Measurements from ENCODE around the gene MRTFB.
"Not testable (repeated sequence)": the region's sequence is repeated elsewhere in the genome, so short reads cannot be mapped to it uniquely, and the experiment has no call there.

MRTFB gene

DNA sequence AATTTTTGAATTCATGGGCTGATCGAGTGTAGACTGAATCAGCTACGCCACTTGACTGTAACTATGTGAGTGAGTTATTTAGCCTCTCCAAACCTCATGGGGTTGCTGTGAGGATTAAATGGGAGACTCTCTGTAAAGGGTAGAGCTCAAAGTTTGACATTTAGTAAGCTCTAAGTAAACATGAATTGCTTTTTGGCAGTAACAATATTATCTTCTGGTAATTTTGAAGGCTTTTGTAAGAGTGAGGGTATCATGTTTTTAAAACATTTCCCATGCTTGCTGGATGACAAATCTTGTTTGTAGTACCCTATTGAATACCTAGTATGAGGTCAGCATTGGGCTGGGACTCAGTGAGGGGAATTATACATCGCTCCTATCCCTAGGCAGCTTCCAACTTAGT is 35.3 kb downstream of the MRTFB start:
- DNase-seq, result no peak

DNA sequence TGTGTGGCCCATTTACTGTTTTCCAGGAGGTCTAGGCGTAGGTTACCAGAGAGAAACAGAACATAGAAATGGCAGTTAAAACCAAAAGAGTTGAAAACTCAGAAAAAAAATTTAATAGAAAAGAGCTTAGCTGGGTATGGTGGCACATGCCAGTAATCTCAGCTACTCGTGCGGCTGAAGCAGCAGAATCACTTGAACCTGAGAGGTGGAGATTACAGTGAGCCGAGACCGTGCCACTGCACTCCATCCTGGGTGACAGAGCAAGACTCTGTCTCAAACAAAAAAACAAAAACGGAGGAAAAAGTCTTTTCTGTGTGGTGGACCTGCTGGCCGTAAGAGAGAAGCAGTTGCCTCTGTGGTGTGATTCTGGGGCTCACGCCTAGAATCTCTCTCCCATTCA is 35.8 kb downstream of the MRTFB start:
- DNase-seq, result no peak

DNA sequence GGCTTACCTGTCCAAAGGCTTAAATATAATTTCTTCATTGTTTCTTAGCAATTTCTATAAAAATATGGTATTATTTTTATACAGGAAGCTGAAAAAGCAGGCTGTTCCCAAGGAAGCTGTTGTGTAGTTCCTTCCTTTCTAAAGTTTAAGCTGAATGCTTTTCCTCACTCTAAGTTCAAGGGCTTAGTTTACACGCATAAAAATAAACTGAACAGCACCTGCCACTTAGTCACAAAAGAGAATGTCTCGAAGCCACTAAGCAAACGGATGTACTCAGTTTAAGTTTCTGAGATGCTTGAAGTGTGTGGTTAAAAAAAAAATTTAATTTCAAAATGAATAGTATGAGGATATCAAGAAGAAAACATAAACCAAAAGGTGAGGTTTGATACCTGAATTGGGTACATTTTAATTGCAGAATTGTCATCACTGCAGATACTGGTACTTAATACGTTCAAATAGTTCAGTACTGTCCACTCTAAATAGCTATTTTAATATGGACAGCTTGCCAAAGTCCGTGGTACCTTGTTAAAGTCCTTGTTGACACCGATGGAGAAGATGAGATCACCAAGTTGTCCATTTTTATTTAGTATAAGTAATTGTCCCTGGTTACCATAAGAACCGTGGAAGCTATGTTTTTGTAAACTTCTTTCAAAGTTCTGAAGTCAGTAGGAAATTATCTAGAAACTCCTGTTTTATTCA is 38.1 kb downstream of the MRTFB start:
- DNase-seq, result no peak

DNA sequence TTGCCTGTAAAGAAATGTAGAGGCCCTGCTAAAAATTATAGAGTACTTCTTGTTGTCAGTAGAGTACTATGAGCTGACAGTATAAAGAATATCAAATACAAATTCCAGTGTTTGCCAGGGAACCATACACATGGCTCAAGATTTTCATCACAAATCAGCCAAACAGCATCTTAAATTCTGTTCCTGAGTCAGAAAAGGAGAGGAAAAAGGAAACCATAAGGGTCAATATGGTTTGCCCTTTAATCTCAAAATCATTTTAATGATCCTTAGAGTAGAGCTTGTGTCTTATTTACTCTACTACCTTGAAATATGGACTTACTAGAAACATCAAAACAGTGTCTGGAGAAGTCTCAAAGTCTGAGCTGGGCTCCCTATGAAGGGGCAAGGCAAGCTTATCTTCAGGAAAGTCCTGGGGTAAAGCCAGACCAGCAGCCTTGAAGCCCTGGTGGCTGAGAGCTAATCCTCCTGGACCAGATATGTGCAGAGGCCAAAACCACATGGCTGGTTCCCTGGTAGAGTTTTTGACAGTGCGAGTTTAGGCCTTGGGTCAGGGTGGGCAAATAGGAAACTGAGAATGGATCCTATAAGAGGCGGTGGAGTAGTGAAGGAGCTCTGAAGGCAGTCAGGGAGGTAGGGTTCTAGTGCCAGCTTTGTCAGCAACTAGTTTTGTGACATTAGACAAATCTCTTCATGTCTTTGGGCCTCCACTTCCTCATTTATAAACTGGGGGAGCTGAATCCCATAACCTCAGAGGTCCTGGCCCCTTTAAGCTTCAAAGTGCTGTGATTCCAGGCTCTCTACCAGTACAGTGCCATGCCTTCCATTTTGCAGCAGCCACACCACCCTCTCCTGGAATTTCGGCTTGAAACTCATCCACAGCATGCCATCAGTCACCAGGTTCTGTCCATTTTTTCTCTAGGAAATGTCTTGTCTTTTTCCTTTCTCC is 38.9 kb downstream of the MRTFB start:
- no peak for DNase-seq

DNA sequence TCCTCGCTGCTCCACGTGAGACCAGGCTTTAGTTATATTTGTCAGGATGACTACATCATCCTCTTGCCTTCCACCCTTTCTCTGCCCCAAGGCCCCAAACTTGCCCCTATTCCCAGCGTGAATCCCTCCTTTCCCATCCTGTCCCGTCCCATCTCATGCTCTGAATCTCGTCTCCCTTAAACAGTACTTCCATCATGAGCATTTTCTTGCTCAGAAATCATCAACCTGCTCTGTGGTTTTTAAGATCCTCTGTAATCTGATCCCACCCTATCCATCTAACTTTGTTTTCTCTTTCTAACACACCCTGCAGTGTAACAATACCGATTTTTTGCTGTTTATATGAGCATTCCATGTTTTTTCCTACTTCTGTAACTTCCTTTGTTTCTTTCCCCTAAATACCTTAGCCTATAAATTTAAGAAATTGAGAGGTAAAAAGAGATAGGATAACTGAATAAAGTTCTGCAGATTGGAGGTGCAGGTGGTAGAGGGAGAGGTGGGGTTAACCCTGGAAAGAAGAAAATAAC is 39.7 kb downstream of the MRTFB start:
- no peak for DNase-seq

DNA sequence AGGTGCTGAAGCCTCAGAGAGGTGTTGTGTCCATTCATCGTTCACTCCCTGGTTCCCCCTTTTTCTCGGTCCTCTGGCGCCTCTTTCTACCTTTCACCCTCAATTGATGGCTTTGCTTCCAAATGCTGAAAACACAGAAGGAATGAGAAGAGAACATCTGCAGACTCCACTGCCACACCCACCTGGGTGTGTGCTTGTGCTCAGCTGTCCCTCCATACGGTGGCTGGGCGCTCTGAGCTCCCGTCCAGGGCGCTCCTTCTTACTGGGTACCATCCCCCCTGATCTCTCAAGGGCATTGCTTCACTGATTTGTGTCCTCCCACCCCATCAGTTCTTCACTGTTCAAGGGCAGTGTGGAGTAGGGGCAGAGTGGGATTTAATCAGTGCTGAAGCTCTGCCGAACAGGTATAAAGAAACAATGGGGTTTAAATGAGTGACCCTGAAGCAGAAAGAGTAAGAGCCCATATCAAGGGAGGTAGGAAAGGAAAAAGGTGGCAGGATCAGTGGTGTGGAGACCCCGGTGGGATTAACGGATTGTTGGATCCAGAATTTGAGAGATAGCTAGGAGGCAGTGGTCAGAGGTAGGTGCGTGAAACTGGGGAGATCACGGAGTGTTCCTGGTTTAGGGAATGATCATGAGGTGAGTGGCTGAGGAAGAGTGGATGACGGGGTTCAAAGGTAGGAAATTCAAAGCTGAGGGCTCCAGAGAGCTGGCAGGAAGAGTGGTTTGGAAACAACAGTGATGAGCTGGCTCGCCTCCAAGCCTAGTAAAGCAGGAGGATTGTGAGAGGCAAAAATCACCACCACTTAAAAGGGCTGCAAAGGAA is 40.8 kb downstream of the MRTFB start:
- DNase-seq, result no peak

DNA sequence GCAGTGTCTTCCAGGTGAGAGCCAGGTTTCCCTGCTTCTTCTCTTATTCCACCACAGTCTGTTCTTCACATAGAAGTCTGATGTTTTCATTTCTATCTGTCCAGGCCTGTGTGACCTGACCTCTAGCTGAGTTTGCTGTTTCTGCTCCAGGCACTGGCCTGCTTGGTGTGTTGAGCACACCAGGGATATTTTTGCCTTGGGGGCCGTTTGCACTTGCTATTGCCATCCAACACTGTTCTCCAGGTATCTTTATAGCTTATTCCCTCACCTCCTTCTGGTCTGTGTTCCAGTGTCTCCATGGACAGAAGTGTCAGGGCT is 41.4 kb downstream of the MRTFB start:
- DNase-seq, result no peak

DNA sequence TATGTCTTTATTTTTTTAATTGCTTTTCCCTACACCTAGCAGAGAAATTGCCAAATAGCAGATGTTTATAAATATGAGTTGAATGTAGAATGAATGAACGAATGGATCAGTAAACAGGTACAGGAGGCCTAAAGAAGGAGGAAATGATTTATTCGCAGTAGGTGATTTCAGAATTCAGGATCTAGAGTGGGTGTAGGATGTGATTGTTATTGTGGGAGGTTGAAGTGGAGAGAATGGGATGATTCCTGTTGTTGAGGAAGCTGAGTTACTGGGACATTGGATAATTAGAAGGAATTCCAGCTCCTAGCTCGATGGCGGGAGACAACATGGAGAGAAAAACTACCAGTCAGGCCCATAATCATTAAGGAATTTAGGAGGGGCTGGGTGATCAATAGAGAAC is 42.2 kb downstream of the MRTFB start:
- DNase-seq, result no peak

DNA sequence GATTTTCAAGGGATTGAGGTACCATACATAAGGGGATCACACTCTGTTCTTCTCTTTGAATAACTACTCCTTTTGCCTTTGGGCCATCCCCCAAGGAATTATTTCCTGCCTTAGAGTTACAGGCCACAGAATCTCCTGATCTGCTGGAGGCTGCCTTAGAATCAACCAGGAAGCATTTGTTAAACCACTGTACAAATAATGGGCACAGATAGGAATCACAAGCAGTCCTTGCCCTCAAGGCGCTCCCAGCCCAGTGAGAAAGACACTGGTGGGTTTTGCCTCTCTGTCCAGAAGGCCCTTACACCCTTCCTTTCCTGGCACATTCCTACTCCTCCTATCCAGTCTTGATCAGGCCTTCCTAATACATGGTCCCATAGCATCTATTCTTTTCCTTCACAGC is 45.9 kb downstream of the MRTFB start:
- no peak for DNase-seq

DNA sequence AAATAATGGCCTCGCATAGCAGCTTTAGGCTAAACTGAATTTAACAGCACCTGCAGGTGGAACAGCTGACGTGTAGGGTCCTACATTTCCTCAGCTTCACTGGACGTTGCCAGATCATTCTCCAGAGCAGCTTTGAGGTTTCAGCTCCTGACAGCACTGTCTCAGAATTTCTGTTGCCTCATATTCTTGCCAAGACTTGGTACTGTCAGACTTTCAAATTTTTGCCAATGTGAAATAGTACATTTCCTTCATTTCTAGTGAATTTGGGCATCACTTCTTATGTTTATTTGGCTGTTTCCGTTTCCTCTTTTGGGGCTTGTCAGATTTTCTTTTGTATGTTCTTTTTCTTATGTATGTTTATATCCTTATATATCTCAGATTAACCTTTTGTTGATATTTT is 48.7 kb downstream of the MRTFB start:
- no peak for DNase-seq

DNA sequence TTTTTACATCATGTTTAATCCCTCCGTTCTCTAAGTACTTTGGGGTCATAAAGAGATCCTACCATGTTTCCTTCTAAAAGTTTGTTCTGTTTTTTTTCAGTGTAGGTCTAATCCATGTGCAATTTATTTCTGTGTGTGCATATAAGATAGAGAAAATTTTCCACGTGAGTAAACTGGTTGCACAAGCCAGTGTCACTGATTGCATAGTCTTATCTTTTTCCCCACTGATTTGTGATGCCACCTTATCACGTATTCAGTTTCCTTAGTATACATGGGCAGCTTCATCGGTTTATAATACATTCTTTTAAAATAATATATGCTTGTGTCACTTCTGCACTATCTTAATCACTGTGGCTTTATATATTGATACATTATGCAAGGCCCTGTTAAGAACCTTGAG is 49.2 kb downstream of the MRTFB start:
- no peak for DNase-seq

DNA sequence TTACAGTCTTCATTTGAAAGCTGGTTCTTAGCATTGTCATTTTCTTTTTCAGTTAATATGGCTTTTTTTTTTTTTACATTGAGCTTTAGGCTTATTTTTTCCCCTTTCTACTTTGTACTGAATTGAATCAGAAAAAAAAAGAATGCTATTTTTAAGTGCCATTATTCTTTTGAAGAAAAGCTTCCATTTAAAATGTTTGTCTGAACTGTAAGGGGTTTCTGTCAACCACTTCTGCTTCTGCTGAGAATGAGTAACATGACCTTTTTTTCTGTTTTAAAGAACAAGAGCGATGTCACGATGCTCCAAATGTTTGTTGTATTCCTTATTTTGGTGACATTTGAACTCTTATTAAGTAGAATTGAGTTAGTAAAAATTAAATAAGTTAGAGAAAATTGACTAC is 50.0 kb downstream of the MRTFB start:
- no peak for DNase-seq

DNA sequence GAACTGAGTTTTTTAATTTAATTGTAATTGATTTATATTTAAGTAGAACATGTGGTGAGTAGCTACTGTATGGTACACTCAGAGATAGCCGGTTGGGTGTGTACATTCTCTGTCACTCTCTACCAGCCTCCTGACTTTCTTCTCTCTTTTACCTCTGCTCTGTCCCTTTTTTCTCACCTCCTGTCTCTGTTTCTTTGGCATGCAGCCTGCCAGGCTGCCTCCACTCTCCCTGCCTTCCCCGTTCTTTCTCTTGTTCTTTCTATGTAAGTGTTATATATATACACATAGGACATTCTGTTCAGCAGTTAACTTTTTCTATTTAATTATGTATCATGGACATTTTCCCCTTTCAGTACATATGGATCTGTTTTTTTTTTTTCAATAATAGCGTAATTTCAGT is 50.8 kb downstream of the MRTFB start:
- no peak for DNase-seq

DNA sequence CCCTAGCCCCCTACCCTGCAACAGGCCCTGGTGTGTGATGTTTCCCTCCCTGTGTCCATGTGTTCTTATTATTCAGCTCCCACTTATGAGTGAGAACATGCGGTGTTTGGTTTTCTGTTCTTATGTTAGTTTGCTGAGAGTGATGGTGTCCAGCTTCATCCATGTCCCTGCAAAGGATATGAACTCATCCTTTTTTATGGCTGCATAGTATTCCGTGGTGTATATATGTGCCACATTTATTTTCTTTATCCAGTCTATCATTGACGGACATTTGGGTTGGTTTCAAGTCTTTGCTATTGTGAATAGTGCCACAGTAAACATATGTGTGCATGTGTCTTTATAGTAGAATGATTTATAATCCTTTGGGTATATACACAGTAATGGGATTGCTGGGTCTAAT is 51.3 kb downstream of the MRTFB start:
- DNase-seq, result not testable (repeated sequence)

DNA sequence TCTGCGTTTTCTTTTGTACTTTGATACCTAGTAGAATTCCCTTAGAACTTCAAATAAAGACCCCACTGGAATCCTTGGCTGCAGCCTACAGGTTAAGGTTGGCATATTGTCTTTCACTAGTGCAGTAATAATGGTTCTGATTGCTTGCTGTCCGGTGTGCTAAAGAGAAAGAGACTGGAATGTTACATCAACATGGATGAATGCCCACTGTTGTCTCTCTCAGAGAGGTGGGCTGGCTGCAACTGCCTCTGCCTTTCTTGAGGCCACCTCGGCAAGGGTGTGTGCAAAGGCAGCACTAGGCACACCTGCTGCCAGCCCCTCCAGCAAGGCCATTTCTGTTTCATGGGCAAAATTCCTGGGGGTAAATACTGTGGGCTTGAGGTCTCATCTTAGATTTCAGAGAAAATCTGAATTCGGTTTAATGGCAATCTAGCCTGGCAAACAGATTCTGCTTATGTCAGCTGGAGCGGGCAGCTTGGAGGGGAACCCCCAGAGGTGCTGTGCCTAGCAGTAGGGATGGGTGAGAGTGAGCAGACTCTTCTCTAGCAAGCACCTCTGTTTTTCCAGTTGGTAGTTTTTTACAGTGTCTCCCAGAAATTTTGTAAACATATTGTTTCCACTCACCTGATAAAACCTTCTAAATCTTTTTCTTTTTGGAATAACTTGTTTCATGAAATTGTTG is 54.0 kb downstream of the MRTFB start:
- DNase-seq, result no peak

DNA sequence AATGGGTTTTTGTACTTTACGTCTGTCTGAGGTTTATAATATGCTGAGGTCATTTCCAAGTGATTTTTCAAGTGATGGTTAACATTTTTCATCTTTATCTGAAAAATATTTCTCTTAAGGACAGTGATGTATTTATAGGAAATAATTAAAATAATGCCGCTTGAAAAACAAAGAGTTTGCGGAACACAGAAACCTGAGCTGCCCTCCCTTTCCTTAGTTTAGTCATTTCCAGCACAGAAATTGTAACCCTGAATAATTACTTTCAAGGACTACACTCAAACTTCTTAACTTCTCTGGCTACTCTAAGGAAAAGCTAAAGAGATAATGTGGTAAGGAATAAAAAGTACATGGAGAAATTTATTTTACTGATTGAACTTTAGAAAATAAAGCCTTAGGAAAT is 54.6 kb downstream of the MRTFB start:
- DNase-seq, result no peak

DNA sequence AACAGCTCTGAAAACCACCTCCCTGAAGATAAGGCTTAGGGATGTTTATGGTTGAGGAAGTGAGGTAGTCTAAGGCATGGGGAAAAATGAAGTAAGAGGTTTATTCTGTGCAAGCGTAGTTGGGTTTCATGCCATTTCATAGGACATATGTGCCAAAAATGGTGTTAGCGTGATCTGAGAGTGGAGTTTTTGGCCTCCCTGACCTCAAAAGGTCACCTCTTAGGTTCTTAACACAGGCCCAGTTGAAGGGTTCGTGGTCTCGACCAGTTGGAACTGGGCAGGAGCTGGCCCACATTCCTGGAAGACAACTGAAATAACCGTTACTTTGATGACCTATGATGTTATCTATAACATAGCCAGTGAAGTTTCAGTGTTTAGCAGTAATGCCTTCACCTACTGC is 57.0 kb downstream of the MRTFB start:
- no peak for DNase-seq

DNA sequence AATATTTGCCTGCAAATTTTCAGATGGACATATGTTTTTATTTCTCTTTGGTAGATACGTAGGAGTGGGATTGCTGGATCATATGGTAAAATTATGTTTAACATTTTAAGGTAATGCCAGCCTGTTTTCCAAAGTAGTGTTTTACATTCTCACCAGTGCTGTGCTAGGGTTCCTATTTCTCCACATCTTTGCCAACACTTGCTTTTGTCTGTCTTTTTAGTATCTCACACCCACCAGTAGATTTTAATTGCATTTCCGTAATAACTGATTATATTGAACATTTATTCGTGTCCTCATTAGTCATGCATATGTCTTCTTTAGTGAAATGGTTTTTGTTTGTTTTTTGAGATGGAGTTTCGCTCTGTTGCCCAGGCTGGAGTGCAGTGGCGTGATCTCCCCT is 58.4 kb downstream of the MRTFB start:
- no peak for DNase-seq

DNA sequence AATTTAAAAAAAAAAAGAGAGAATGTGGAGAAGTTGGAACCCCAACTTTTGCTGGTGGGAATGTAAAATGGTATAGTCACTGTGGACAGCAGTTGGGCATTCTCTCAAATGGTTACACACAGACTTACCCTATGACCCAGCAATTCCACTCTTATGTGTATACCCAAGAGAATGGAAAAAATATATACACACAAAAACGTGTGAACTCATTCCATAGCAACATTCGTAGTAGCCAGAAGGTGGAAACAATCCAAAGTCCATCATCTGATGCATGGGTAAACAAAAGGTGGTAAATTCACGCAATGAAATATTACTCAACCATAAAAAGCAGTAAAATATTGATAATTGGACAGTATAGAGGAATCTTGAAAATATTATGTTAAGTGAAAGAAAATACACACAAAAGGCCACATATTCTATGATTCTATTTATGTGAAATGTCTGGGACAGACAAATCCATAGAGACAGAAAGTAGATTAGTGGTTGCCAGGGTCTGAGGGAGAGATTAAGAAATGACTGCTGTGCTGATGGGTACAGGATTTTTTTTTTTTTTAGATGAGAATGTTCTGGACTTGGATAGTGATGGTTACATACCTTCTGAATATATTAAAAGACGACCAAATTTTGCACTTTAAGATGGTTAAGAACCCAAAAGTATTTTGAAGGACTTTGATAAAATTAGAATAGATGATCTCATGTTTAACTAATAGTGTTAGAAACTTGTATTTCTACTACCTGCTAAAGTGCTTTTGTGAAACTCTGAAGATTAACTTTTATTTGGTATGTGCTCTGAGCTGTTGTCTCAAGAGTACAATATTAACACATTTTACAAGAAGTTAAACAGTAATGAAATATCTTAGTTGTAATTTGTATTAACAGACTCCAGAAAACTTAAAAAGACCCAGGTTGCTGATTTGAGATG is 60.9 kb downstream of the MRTFB start:
- no peak for DNase-seq

DNA sequence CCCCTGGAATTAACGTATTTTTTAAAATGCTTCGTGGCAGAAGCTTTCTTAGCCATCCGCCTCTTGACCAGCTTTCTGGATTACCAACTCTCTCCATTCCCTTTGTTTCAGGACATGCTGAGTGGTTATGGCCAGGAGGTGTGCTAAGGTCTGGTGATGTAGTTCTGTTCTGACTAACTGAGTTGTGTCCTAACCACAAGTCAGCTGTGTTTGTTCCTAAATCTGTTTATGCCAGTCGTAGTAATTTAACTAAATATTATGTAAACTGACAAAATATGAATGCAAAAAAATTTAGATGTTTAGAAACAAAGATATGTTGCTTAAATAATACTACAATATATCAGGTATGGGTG is 61.6 kb downstream of the MRTFB start:
- DNase-seq, result no peak

DNA sequence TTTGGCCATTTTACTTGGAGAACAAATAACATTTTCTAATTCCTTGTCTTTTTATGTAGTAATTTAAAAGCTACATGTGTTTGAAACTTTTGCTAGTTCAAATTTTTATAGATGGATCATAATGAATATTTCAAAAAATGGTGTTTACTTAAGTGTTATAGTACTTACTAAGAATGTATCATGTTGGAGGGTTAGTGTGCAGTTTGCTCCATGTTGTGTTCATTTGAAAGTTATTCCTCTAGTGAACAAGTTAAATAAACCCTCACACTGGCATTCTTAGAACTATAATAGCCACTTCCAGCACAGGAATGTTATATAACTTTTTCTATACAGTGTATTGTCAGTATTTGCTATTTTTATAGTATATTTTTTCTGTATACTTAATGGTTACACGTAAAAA is 62.8 kb downstream of the MRTFB start:
- no peak for DNase-seq

DNA sequence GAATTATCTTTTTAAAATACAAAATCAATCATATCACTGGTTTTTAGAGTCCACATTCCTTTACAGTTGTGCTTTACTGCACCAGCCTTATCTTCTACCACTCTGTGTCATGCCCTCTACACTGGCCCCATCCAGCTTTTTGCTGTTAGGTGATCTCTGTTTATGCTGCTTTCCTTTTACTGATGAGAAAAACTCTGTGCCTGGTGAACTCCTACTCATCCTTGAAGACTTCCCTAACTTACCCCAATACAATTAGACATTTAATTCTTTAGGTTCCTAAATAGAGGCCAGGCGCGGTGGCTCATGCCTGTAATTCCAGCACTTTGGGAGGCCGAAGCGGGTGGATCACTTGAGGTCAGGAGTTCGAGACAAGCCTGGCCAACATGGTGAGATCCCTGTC is 64.6 kb downstream of the MRTFB start:
- no peak for DNase-seq
